ENCODE measurements around the gene URAD.
"Not testable (repeated sequence)": the region's sequence is repeated elsewhere in the genome, so short reads cannot be mapped to it uniquely, and the experiment has no call there.

Gene URAD, protein sequence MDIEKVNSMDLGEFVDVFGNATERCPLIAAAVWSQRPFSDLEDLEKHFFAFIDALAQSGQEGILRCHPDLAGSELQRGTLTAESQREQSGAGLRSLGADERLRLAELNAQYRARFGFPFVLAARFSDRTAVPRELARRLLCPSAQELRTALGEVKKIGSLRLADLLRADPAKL

DNA sequence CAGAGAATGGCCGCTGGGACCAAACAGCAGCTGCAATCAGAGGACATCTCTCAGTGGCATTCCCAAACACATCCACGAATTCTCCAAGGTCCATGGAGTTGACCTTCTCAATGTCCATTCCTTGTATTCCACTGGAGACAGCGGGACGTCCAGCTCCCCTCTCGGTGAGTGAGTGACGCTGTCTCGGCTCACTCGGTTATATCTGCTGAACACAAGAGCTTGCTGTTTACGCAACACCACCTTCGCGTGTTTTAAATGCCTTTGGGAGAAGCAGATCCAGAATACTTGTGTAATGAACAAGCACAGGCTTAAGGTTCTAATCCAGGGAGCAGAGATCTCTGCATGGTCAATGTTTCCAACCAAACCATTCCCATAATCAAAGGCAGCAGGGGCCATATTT lies at the start of gene URAD:
URAD (minus strand) TSS at position 174 of the 400 bp plus-strand sequence; CDS start at position 118, 56 bp downstream.
- no peak for DNase-seq

DNA sequence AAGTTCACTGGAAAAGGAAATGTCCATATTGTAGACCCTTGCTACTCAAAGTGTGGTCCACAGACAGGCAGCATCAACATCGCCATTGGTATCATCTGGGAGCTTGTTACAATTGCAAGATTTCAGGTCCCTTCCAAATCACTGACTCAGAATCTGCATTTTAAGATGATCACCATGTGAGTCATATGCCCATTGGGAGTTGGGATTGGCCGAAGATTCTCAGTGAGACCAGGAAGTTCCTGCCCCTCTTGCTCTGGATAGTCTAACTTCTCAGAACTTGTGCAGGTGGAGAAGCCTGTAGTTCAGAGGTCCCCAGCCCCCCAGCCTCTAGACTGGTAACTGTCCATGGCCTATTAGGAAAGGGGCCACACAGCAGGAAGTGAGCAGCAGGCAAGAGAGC lies 48.9 kb upstream of the URAD start:
- peak; percentile 63 to 76 for DNase-seq

DNA sequence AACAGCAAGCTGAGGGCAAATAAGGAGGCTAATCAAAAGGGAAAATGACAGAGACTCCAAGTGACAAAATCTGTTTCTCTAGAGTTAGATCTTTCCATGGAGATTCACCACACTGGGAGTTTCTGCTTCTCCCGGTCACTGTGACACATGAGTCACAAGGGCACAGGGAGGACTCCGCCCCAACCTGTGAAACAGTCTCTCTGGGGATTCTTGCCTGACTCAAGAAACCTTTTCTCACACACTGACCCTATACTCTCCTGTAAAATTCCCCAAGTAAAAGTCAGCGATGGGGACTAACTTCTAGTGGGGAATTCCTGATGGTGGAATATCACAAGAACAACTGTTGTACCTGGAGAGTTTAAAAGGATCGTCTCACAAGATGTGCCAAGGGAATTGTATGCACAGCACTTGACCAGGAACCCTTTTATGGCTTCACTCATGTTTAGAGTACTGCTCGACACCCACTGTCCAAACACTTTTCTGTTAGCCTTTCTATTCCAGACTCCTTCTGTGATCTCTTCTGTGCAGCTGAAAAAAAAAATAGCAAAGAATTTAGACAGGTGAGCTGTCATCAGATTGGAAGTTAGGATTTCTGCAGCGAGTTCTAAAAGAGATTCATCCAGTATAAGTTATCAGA lies 46.8 kb upstream of the URAD start:
- peak; percentile 65 to 90 for DNase-seq

DNA sequence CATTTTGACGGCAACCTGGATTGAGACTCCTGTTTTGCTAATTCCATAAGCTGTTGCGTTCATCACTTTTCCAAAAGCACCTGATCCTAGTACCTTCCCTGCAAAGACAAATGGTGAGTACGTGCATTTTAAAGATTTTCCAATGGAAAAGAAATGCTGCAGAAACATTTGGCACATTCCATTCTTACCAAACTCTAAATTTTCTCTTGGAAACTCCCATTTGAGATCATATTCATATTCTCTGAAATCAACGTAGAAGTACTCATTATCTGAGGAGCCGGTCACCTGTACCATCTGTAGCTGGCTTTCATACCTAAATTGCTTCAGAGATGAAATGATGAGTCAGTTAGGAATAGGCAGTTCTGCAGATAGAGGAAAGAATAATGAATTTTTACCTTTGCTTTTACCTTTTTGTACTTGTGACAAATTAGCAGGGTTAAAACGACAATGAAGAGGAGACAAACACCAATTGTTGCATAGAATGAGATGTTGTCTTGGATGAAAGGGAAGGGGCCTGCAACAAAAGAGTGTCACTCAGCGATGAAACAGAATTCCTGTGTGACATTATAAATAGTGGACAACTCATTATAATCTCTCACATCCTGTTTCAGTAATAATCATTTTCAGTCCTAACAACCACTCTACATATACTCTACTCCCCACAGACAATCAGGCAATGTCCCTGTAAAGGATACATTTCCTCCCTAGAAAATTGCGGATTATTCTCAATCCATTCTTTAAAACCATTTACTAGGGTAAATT lies 45.6 kb upstream of the URAD start:
- DNase-seq: peak in 1 of 2 donors; percentile 56

DNA sequence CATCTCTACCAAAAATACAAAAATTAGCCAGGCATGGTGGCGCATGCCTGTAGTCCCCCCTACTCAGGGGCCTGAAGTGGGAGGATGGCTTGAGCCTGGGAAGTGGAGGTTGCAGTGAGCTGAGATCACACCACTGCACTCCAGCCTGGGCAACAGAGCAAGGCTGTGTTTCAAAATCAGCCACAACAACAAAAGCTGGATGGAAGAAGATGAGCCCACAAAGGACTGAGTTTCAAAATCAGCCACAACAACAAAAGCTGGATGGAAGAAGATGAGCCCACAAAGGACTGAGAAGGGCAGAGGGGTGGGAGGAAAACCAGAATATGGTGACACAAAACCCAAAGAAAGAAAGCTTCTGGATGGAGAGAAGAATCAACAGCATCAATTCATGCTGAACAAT lies 43.9 kb upstream of the URAD start:
- peak in 1 of 2 donors; percentile 50 for DNase-seq

DNA sequence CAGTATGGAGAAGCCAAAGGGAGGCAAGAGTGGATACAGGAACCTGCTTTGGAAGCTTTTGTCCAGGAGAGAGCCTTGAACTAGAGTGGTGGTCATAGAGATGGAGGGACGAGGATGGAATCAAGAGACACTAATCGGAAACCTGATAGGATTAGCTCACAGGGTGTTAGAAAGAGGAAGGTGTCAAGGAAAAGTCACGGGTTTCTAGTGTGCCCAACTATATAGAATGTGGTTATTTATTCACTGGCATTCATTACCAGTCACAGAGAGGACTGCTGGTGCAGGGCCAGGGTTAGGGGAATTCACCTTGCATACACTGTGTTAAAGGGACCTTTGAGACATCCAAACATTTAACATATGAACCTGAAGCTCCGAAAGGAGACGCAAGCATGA lies 43.4 kb upstream of the URAD start:
- peak; percentile 45 to 61 for DNase-seq

DNA sequence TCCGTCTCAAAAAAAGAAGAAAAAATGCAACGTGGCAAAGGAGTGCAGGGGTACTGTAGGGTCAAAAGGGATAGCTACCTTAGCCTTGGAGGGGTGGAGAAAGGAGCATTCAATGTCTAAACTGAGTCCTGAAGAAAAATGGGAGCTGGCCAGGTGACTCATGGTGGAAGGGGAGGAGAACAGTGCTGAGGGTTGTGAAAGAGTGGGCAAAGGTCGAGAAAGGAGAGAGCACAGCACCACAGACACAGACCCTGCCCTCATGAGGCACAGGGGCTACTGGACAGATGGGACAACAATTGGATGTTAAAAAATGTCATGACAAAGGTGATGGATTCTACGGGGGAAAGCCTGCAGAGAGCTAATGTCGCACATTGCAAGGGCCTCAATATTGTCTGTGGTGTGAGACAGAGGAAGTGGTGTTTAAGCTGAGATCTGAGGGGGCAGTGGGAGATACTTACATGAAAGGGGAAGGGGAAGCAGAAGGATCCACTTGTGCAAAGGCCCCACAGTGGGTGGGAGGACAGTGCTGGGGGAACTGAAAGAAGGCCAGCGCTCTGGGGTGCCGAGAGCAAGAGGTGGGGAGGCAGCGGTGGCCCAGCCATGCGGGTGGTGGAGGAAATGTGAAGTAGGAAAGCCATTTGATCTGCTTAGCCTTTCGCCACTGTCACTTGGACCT lies 42.9 kb upstream of the URAD start:
- peak; percentile 82 to 96 for DNase-seq

DNA sequence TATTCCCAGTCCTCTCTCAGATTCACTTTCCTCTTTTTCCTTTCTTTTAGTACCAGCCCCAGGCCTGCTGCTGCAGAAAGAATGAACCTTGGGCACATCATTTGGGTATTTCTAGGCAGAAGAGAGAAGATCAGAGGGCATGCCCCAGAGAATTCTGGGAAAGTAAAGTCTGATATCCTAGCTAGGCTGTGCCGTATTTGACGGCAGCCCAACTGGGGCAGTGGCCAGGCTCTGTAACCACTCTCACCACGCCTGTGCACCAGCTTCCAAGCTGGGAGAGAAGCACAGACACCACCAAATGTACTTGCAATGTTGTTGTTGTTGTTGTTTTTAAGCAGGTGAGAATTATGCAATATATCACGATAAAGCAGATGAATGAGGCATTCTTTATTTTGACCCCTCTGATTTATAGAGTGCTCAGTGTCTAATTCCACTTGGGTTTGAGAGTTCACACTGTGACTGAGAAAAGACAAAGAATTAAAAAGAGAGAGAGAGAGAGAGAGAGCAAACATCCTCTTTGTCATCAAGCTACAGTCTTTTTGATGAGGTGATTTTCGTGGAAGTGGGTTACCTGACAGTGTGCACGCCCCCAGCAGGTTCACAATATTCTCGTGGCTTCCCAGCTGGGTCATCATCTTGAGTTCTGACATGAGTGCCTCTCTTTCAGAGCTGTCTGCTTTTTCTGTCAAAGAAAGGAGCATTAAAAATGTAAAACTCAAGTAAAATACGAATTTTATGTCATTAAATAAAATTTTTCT lies 39.3 kb upstream of the URAD start:
- no peak for DNase-seq

DNA sequence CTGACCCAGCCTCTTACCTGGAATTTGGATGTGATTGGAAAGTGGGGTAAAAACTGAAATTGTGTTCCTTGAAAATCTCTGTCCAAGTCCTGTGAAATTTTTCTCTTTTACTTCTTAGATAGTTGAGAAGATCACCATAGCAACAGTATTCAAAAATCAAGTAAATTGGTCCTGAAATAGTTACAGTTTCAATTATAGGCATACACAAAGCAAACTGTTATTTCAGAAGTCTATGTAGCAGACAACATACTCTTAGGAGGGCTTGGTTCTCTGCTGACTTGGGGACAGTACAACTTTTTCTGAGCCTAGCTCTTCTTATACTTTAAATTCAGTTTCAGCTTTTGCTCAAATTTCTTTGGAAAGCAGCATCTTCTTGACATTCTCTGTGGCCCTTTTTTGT lies 38.6 kb upstream of the URAD start:
- no peak for DNase-seq

DNA sequence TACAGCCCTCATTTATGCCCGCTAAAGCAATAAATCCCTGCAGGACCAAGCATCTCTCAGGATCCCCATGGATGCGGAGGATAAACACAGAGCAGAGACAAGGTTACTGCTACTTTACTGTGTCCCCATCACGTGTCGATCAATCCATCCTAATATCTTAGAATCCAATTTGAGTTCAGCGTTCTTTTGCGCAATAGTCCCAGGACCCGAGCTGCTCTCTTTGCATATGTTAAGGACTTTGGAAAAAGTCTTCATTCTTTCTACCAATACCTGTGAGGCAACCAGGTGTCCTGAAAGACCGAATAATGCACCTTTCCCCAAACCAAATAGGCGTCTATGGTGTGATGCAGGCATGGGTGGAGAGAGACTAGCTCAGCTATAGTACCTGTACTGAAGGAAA lies 38.0 kb upstream of the URAD start:
- no peak for DNase-seq

DNA sequence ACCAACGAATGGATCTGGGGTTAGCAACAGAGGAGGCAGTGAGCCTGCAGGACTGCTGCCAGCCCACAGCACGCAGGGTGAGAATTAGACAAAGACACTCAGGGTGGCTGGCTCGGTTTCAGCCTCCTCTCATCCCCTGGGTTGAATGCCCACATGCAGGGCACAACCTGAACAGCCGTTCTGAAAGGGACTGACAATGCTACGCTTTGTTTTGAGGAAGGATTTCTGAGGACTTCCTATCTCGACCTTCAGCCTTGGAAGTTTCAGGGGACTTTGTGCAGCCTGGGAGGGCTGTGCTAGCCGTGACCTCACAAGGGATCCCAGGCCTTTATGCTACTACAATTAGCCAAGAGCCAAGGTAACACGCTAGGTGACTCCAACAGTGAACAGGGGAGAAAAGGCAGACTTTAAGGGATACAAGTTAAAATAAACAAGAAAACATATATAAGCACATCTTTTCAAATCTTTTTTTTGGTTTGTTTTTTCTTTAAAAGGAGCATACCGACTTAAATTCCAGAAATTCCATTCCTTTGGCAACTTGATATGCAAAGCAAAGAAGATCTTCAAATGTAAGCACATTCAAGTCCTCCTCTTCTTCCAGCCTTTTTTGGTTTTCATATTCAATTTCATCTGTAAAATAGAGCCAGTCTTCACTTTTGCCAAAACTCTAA lies 34.5 kb upstream of the URAD start:
- DNase-seq: no peak

DNA sequence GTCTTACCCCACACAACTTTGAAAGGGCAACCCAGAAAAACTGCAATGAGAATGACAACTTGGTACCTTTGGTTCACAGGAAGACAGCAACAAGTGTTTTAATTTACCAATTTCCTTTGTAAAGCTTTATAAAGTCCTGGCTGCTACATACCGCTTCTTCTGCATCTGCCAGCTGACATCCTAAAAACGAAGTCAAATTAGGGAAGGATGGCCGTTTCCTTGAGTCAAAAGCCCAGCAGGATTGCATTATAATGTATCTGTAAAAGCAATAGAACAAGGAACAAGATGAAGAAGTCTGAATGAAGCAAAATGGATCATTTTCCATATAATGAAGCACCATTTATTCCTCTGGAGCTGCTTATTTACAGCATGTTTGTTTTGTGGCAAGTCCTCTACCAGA lies 25.8 kb upstream of the URAD start:
- DNase-seq: peak; percentile 35 to 49

DNA sequence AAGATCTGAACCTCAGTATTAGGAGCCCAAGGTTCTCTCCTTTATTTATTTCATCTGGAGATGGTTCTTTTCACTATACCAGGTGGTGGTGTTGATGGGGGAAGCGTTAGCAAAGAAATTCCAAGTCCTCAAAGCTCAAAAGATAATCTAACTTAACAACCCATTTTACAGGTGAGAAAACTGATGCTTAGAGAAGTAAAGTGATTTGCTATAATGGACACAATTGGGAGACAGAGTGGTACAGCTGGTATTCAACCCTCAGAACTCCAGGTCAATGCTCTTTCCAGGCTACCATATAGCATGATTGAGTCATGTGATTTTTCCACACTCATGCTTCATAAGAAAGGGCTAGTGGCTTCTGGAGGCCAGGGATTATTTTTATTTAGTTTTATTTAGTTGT lies 25.0 kb upstream of the URAD start:
- no peak for DNase-seq

DNA sequence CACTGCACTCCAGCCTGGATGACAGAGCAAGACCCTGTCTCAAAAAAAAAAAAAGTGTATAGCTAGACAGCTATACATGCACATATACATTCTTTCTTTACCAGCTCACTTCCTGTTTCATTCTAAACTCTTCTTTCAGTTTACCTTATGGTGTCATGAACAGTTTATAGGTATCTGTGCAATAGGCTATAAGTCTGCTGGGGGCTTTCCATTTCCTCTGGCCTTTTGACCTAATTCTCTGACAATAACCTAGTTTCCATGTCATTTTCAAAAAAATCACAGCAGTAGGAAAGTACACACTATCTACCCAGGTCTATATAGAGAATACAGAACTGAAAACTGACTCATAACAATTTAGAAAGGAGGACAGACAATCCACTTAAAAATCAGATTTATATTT lies 24.4 kb upstream of the URAD start:
- peak; percentile 25 to 65 for DNase-seq

DNA sequence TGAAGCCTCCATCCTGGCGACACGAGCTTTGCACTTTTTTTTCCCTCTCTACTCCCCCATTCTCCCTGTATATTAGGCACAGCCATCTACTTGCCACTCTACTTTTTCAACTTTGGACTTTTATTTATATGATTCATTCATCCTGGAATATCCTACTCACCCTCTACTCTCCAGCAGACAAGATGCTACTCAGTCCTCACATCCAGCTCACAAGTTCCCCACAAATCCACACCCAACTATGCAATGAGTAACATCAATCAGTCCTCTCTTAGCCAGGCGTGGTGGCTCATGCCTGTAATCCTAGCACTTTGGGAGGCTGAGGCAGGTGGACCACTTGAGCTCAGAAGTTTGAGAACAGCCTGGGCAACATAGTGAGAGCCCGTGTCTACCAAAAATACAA lies 23.9 kb upstream of the URAD start:
- no peak for DNase-seq

DNA sequence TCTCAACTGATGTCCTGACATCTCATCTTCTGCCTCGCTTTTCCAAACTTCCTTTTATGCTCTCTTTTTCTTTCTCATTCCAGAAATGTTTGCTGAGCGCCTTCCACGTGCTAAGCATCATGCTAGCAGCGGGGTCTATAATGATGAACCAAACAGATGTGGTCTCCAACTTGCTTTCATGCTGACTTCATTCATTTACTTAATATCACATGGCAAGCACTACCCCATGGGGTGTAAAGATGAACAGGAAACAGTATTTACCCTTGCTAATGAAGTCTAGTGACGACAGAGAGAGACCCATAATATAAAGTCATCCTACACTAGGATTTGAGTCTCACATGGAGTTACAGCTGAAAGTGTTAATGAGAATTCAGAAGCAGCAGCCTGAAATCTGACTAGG lies 21.6 kb upstream of the URAD start:
- no peak for DNase-seq

DNA sequence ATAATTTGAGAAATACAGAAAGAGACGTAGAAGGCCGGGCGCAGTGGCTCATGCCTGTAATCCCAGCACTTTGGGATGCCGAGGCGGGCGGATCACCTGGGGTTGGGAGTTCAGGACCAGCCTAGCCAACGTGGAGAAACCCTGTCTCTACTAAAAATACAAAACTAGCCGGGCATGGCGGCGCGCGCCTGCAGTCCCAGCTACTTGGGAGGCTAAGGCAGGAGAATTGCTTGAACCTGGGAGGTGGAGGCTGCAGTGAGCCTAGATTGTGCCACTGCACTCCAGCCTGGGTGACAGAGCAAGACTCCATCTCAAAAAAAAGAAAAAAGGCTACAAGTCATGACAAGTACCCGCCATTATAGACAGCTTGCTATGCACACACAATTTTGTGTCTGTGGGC lies 16.5 kb upstream of the URAD start:
- DNase-seq: not testable (repeated sequence)

DNA sequence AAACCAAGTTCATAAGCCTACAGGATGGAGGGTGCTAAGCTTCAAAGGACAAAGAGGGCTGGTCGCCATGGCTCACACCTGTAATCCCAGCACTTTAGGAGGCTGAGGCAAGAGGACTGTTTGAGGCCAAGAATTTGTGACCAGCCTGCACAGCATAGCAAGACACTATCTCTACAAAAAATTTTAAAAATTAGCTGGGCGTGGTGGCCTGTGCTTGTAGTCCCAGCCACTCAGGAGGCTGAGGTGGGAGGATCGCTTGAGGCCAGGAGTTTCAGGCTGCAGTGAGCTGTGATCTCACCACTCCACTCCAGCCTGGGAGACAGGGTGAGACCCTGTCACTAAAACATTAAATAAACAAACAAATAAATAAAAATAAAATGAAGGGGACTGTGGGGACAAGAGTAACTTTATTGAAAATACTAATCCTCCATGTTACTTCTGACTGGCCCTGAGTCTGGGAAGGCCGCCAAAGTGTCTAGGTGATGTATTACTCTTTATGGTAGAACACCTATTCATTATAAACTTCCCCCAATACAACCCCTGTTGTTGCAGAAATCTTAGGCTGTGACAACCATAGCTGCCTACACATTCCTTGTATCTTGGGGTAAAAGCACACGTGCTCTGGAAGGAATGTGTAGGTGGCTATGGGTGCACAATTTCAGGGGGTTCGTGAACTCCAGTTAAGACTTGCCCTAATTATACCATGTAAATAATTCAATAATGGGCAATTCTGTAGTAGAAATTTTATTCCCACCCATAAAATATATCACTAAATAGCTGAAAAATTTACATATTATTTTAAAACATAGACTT lies 14.6 kb upstream of the URAD start:
- no peak for DNase-seq

DNA sequence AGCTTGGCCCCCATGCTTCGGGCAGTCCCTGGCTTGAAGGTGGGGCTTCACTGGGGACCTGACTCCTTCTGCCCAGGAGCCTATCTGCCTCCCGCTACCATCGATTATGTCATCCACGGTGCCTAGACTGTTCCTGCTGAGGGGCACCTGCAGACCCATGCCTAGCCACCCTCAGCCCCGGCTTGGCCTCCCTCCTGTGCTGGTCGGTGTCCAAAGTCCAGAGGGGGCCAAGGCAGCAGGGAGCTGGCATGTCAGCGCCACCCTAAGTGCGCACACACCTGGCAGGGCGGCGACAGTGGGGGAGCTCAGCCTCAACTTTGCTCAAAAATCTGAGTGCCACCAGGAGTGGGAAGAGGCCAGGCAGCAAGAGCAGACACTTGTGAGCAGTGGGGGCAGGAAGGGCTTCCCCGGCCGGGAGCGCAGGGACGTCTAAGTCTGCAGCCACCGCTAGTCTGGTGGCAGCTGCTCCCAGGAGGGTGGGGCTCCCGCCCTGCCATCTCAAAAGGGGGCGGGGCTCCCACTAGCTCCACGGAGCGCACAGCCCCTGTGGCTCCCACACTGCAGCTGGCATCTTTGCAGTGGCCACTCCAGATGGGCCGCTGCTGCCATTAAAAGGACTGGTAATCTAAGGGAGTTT lies 13.5 kb upstream of the URAD start:
- no peak for DNase-seq

DNA sequence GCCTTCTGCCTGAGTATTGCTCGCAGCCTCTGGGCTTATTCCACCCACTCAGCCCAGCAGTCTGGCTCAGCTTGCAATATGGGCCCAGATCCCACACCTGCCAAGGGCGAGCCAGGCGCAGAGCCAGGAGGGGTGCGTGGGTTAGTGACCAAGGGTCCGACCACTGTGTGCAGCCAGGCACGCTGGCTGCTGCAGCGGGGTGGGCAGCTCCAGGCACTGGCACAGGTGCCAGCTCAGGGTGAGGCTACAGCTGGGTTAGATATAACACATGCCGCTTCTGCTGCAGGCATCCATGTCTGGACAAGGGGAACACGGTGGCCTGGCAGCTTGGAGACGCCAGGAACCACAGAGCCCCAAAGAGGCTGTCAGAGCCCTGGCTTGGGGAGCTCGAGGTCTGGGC lies 12.6 kb upstream of the URAD start:
- DNase-seq: no peak

DNA sequence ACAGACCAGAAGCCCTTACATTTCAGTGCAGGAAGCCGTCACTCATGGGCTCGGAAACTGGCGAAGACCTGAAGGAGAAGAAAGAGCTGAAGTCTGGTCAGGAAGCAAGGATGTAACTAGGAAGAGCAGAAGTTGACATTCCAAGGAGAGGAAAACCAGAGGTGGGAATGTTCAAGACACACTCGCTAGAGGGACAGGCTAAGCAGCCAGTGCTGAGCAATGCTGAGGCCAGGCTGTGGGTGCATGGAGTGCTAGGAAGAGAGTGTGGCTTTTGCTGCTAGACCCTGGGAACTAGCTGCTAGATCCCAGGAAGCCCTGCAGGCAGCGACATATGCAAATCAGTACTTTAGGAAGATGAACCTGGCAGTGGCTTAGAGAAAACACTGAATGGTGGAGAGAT lies 12.1 kb upstream of the URAD start:
- DNase-seq: no peak

Measured in inflammatory macrophage treated with lipopolysaccharide for 1 hour (primary cell).